Measurements from ENCODE around the gene THSD7B. TPM values are rescaled to one million over a fixed set of nuclear protein-coding genes. Genes with fewer than 3 reads are reported as not detected.

THSD7B gene
- polyA plus RNA-seq, 2 of the 4 experiments (the other 2 are of a cell fraction), result not detected

DNA sequence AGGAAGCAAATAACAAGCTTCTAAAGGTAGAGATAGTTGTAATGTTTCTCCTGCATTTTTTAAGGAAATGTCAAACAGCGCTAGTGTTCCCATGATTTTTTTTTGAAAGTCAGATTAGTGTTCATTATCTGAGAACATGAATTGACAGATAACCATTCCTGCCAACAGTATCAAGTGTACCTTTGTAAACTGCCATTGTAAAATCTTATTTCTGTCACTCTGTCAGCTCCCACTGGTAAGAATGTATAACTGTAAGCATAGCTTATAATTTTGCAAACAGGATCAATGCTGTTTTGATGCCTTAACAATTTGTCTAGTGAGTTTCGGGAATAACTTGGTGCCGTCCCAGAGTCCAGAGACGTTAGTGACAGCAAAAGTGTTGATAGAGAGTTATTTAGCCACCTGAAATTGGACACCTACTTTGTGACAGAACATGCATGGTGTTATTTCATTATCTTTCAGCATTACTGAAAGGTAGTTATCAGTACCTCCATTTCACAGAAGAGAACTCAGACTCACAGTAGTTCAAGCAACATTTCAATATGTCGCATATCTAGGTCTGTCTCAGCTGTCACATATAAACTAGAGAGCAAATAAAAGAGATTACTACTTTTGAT lies 221.4 kb downstream of the THSD7B start (continued):
- TF ChIP-seq JUN (IDR thresholded peaks at IDR 0.05), result no peak

- FAIRE-seq (no peak), ATAC-seq (no peak), DNase-seq (ENCODE audit: low read depth in 1 of 2, low spot score in 1 of 2) (no peak)
- 1% methylated on average over 4 of the region's 4 CpGs for WGBS (ENCODE audit: missing lambda C conversion rate)
- TF ChIP-seq KDM5A (IDR thresholded peaks at IDR 0.05), result no peak
- no peak overlapping the region for H3K4me3 ChIP-seq
- no peaks in the 10 kb centered on the region for H3K9me3 ChIP-seq
- ChIA-PET CTCF (no interaction called here), POLR2A (no interaction called here)
- no peak overlapping the region for H3K27ac ChIP-seq
- H3K4me2 ChIP-seq, result no peak overlapping the region
- H3K4me1 ChIP-seq, result no peaks in the 10 kb centered on the region
Measured at GRCh38 chr2:136990316-136990715, 225.0 kb downstream of the THSD7B start.

DNA sequence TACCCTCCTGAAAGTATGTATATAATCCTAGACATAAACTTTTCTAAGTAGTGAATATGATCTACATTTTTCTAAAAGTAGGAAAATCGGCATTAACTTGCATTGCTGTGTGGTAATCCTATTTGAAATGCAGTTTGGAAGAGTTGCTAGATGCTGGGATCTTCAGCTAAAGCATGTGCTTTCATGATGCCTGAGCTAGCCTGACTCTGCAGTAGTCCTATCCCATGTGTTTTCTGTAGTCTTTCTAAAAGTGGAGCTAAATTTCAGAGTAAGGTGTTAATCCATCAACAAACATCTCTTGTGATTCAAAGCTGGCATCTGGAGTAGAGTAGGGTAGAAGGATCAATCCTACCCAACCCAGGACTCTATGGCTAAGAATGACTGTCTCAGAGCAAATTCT lies 229.4 kb downstream of the THSD7B start:
- ATAC-seq, result no peak
- no peaks in the 10 kb centered on the region for H3K4me1 ChIP-seq
- POLR2A ChIA-PET, result no interaction called here
- H3K4me3 ChIP-seq, result no peak overlapping the region
- H3K4me2 ChIP-seq, result no peak overlapping the region
- no peak overlapping the region for H3K27ac ChIP-seq
- FAIRE-seq, result no peak
- CTCF ChIA-PET, result no interaction called here
- 0% methylated on average over 1 of the region's 1 CpG for WGBS (ENCODE audit: missing lambda C conversion rate)
- TF ChIP-seq KDM5A (IDR thresholded peaks at IDR 0.05) (no peak), RFX5 (IDR thresholded peaks at IDR 0.05) (no peak), HOXB5 (CRISPR knock-in tag; IDR thresholded peaks at IDR 0.05) (no peak), POLR2A (IDR thresholded peaks at IDR 0.05; ENCODE audit: low read length) (no peak)
- no peaks in the 10 kb centered on the region for H3K9me3 ChIP-seq
- no peak for DNase-seq (ENCODE audit: low read depth in 1 of 2, low spot score in 1 of 2)

- H3K4me1 ChIP-seq, result no peaks in the 10 kb centered on the region
- H3K27ac ChIP-seq, result no peak overlapping the region
- no peak for ATAC-seq
- WGBS (ENCODE audit: missing lambda C conversion rate), result no CpG with 5 or more reads among the region's 1 CpG
- ChIA-PET CTCF (no interaction called here), POLR2A (no interaction called here)
- H3K4me3 ChIP-seq, result no peak overlapping the region
- FAIRE-seq, result no peak
- DNase-seq (ENCODE audit: low read depth in 1 of 2, low spot score in 1 of 2), result no peak
- H3K9me3 ChIP-seq, result no peaks in the 10 kb centered on the region
- TF ChIP-seq ZSCAN20 (CRISPR knock-in tag; IDR thresholded peaks at IDR 0.05), result no peak
- no peak for TF ChIP-seq ZC3H11A (IDR thresholded peaks at IDR 0.05)
- no peak for TF ChIP-seq FOSL2 (IDR thresholded peaks at IDR 0.05)
- no peak for TF ChIP-seq FOSL2 (CRISPR knock-in tag; IDR thresholded peaks at IDR 0.05)
- no peak for TF ChIP-seq ZNF302 (CRISPR knock-in tag; IDR thresholded peaks at IDR 0.05)
- TF ChIP-seq HOXB5 (CRISPR knock-in tag; IDR thresholded peaks at IDR 0.05), result no peak
- TF ChIP-seq HOXA7 (CRISPR knock-in tag; IDR thresholded peaks at IDR 0.05), result no peak
- TF ChIP-seq GATA3 (IDR thresholded peaks at IDR 0.05; ENCODE audit: borderline replicate concordance), result no peak
- TF ChIP-seq CBX8 (IDR thresholded peaks at IDR 0.05), result no peak
- no peak for TF ChIP-seq ZFP36 (IDR thresholded peaks at IDR 0.05; ENCODE audit: borderline replicate concordance, partially characterized antibody)
- TF ChIP-seq TP53 (CRISPR knock-in tag; IDR thresholded peaks at IDR 0.05), result no peak
- no peak overlapping the region for H3K4me2 ChIP-seq
Measured at GRCh38 chr2:136997557-136997956, 232.2 kb downstream of the THSD7B start.

DNA sequence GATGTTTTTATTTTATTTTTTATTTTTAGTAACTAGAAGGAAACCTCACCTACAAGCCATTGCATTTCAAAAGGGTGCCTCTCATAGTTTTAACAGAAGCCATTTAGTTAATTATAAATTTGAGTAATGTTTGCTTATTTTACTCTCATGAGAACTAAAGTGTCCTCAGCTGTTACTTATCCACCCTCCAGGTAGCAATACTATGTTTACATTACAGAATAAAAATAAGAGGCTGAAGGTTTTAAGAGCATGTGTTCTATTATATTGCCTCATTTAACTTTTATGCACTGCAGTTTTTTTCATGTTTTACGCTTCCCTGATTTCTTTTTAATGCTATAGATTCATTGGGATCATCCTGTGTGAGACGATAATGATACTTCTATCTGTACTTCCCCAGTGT lies 235.5 kb downstream of the THSD7B start:
- ChIA-PET CTCF (no interaction called here), POLR2A (no interaction called here)
- Histone ChIP-seq H3K4me3 (no peak overlapping the region), H3K27ac (no peak overlapping the region), H3K4me1 (no peaks in the 10 kb centered on the region), H3K9me3 (no peaks in the 10 kb centered on the region), H3K4me2 (no peak overlapping the region)
- 2% methylated on average over 2 of the region's 2 CpGs for WGBS (ENCODE audit: missing lambda C conversion rate)
- no peak for TF ChIP-seq RAD21 (conservative IDR thresholded peaks at IDR 0.05 in 1 of 2, IDR thresholded peaks at IDR 0.05 in 1 of 2)
- no peak for TF ChIP-seq BHLHE40 (IDR thresholded peaks at IDR 0.05; ENCODE audit: low read depth, low read length)
- no peak for TF ChIP-seq ZNF302 (CRISPR knock-in tag; IDR thresholded peaks at IDR 0.05)
- TF ChIP-seq RARB (CRISPR knock-in tag; IDR thresholded peaks at IDR 0.05), result no peak
- TF ChIP-seq, protein P1, sequence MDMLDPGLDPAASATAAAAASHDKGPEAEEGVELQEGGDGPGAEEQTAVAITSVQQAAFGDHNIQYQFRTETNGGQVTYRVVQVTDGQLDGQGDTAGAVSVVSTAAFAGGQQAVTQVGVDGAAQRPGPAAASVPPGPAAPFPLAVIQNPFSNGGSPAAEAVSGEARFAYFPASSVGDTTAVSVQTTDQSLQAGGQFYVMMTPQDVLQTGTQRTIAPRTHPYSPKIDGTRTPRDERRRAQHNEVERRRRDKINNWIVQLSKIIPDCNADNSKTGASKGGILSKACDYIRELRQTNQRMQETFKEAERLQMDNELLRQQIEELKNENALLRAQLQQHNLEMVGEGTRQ (IDR thresholded peaks at IDR 0.05), result no peak
- no peak for TF ChIP-seq NFE2L2 (conservative IDR thresholded peaks at IDR 0.05; ENCODE audit: low read length)
- no peak for TF ChIP-seq GATA3 (IDR thresholded peaks at IDR 0.05; ENCODE audit: borderline replicate concordance)
- TF ChIP-seq NR3C1 (IDR thresholded peaks at IDR 0.05), result no peak
- FAIRE-seq (no peak), ATAC-seq (no peak), DNase-seq (ENCODE audit: low read depth in 1 of 2, low spot score in 1 of 2) (no peak)
